B cell (primary cell): ENCODE measurements around the gene SPAG6. TPM values are rescaled to one million over a fixed set of nuclear protein-coding genes. Genes with fewer than 3 reads are reported as not detected.

Source experiments
- ATAC-seq: fragments of 200-7000 bp; cut with Tn5 transposase; one replicate; pipeline ENCODE4 v1.10.0; 2021; ENCODE audit warnings: low read depth, mild to moderate bottlenecking, moderate number of reproducible peaks, moderate library complexity
- CTCF ChIA-PET: fragments of 350-600 bp; sonication (Branson Sonifier 250); formaldehyde crosslinking; loops from one replicate; lab custom pipeline; 2021; ENCODE audit warnings: antibody characterized with exemption, inconsistent platforms; lab: Charles Lee
- POLR2A ChIA-PET: fragments of 350-600 bp; sonication (Branson Sonifier 250); formaldehyde crosslinking; loops from one replicate; lab custom pipeline; 2021; ENCODE audit warnings: antibody characterized with exemption; lab: Charles Lee
- DNase-seq: peaks from one replicate; pipeline ENCODE4 v3.0.0; 2013
- H2AFZ ChIP-seq: 2 replicates; pipeline ENCODE4 v1.6.1; 2012; ENCODE audit warnings: mild to moderate bottlenecking, low read depth, low read length; ENCODE audit not compliant: insufficient read depth, poor library complexity, severe bottlenecking
- H3K27ac ChIP-seq, 2 donors: 1 replicate in 1 of 2; 2 replicates in 1 of 2; pipeline ENCODE4 v1.5.1; 2012 to 2013; ENCODE audit warnings: low read length in 2 of 2, mild to moderate bottlenecking in 2 of 2, moderate library complexity in 1 of 2
- H3K27me3 ChIP-seq, 4 experiments: fragments of 200-600 bp in 1 of 4; sonication (generic) in 1 of 4; replicated peaks in 1 of 4; 1 replicate in 2 of 4; 2 replicates in 2 of 4; pipeline versions ENCODE4 v1.6.1 to v1.7.0; 2013 to 2016; ENCODE audit warnings: low read length in 3 of 4, mild to moderate bottlenecking in 2 of 4, mixed read lengths in 1 of 4, moderate library complexity in 1 of 4; ENCODE audit not compliant: insufficient read depth in 4 of 4, control insufficient read depth in 3 of 4; ENCODE audit errors: control extremely low read depth in 1 of 4
- H3K36me3 ChIP-seq, 2 experiments: replicated peaks in 1 of 2; 1 replicate in 1 of 2; 2 replicates in 1 of 2; pipeline versions ENCODE4 v1.6.1 to v1.7.1; 2013; ENCODE audit warnings: low read length in 1 of 2; ENCODE audit not compliant: insufficient read depth in 2 of 2, control insufficient read depth in 1 of 2; ENCODE audit errors: control extremely low read depth in 1 of 2, extremely low read depth in 1 of 2
- H3K4me1 ChIP-seq, 2 donors: fragments of 200-600 bp in 1 of 2; sonication (generic) in 1 of 2; 1 replicate in 1 of 2; 2 replicates in 1 of 2; pipeline versions ENCODE4 v1.5.1 to v1.6.1; 2013 to 2017; ENCODE audit warnings: low read length in 2 of 2; ENCODE audit not compliant: control insufficient read depth in 2 of 2, insufficient read depth in 2 of 2
- H3K4me2 ChIP-seq: replicated peaks from 2 replicates; pipeline ENCODE3; 2012; ENCODE audit warnings: mild to moderate bottlenecking, low read depth, low read length; ENCODE audit not compliant: poor library complexity, severe bottlenecking
- H3K4me3 ChIP-seq, 5 experiments: fragments of 200-600 bp in 1 of 5; sonication (generic) in 1 of 5; 1 replicate in 3 of 5; 2 replicates in 2 of 5; pipeline versions ENCODE4 v1.5.1 to v1.7.0; 2011 to 2016; ENCODE audit warnings: low read length in 4 of 5, mild to moderate bottlenecking in 4 of 5, low read depth in 2 of 5, control low read depth in 1 of 5, moderate library complexity in 1 of 5; ENCODE audit not compliant: insufficient read depth in 1 of 5; ENCODE audit errors: control extremely low read depth in 1 of 5, extremely low read depth in 1 of 5
- H3K79me2 ChIP-seq: fragments of 200-600 bp; sonication (generic); one replicate; pipeline ENCODE4 v1.6.0; 2016; ENCODE audit warnings: low read length; ENCODE audit not compliant: control insufficient read depth, insufficient read depth
- H3K9ac ChIP-seq: fragments of 200-600 bp; sonication (generic); 2 replicates; pipeline ENCODE4 v1.6.1; 2017; ENCODE audit warnings: mild to moderate bottlenecking, low read length, moderate library complexity
- H3K9me3 ChIP-seq, 3 donors: one replicate each; pipeline versions ENCODE4 v1.6.1 to v1.7.1; 2013; ENCODE audit warnings: low read length in 2 of 3; ENCODE audit not compliant: control insufficient read depth in 2 of 3, insufficient read depth in 1 of 3; ENCODE audit errors: control extremely low read depth in 1 of 3
- H4K20me1 ChIP-seq: 2 replicates; pipeline ENCODE4 v1.6.0; 2012; ENCODE audit warnings: mild to moderate bottlenecking, low read length; ENCODE audit not compliant: insufficient read depth, control insufficient read depth, poor library complexity, severe bottlenecking
- H3K27ac Mint-ChIP-seq: one replicate; pipeline ENCODE4 v1.8.0; 2021; ENCODE audit warnings: mixed read lengths
- H3K27me3 Mint-ChIP-seq: one replicate; pipeline ENCODE4 v1.8.0; 2021; ENCODE audit warnings: mixed read lengths
- H3K4me1 Mint-ChIP-seq: one replicate; pipeline ENCODE4 v1.8.0; 2021; ENCODE audit warnings: mixed read lengths
- H3K4me3 Mint-ChIP-seq: one replicate; pipeline ENCODE4 v1.8.0; 2021; ENCODE audit warnings: mixed read lengths
- H3K9me3 Mint-ChIP-seq: one replicate; pipeline ENCODE4 v1.8.0; 2022; ENCODE audit warnings: mixed read lengths; ENCODE audit not compliant: insufficient read depth
- CTCF ChIP-seq: fragments of 200-600 bp; IDR thresholded peaks from one replicate; pipeline ENCODE4 v1.8.0; 2022; ENCODE audit warnings: antibody characterized with exemption, mild to moderate bottlenecking
- EZH2 ChIP-seq: IDR thresholded peaks from 2 replicates; pipeline ENCODE4 v1.6.1; 2012; ENCODE audit warnings: borderline replicate concordance, low read depth, mild to moderate bottlenecking, moderate library complexity, low read length; ENCODE audit not compliant: insufficient read depth, poor library complexity, severe bottlenecking
- WGBS: methylation state at CpG from one replicate; pipeline ENCODE4 v1.1.5; 2013; ENCODE audit warnings: missing lambda C conversion rate; ENCODE audit not compliant: insufficient coverage; 5-methylcytosine and 5-hydroxymethylcytosine counted together
- intact Hi-C: fragments of 100-400 bp; cut with micrococcal nuclease; formaldehyde crosslinking; loops from one replicate; pipeline ENCODE4 v1.10.0; 2022
- polyA plus RNA-seq: library from polyadenylated mRNA; depleted of rRNA; stranded (reverse); fragments of >200 nt; gene quantifications from 2 replicates; pipeline ENCODE4 v1.2.3, GENCODE V29; 2012
- total RNA-seq, 2 donors: library from RNA; stranded (reverse); fragments of 120-200 nt in 1 of 2; gene quantifications; 1 replicate in 1 of 2; 2 replicates in 1 of 2; pipeline versions ENCODE4 v1.2.3 to v1.2.4, GENCODE V29; 2013 to 2022

SPAG6 gene
- total and polyA plus RNA-seq, 2 donors (not counting 1 experiment from before 2014, with no cell fraction given), result not detected

- no peak for ATAC-seq
- H3K4me1 Mint-ChIP-seq, result peaks cover 35% of the 10 kb centered on the region
- Histone ChIP-seq H3K79me2 (no peaks in the 10 kb centered on the region), H3K27ac (no peak overlapping the region), H3K9me3 (peaks cover 3 to 33% (median 7%) of the 10 kb centered on the region in 3 donors), H3K4me1 (peaks cover 44 to 52% of the 10 kb centered on the region in 2 donors), H2AFZ (peak overlapping the region; percentile 81), H3K36me3 (peaks cover 4 to 10% of the 10 kb centered on the region in 2 experiments), H4K20me1 (no peaks in the 10 kb centered on the region), H3K9ac (peak overlapping the region; percentile 53), H3K27me3 (peaks cover 6 to 43% (median 33%) of the 10 kb centered on the region in 4 experiments), H3K4me2 (peak overlapping the region; percentile 92), H3K4me3 (peak overlapping the region in 3 of 5 experiments; percentile 5 to 56 (median 38))
- 78% methylated on average over 6 of the region's 16 CpGs for WGBS
- no peak for DNase-seq
- peak overlapping the region; percentile 83 for H3K4me3 Mint-ChIP-seq
- no peaks in the 10 kb centered on the region for H3K9me3 Mint-ChIP-seq
- intact Hi-C loops, result loop anchor here (1.0 to 2.0 kb wide), 2 partner anchors 9 to 103 kb away; no protein-coding TSS in a partner anchor
- no peak for TF ChIP-seq CTCF
- no peak for TF ChIP-seq EZH2
- H3K27me3 Mint-ChIP-seq, result peaks cover 20% of the 10 kb centered on the region
- ChIA-PET CTCF (no interaction called here), POLR2A (interaction anchor here (1.0 to 1.5 kb wide), 3 partner anchors 9 to 12 kb away, joined by 3 to 4 read pairs (median 3); no protein-coding TSS in a partner anchor)
- H3K27ac Mint-ChIP-seq, result peak overlapping the region; percentile 75
Observed at GRCh38 chr10:22333975-22334282, 11.4 kb upstream of the SPAG6 start.

DNA sequence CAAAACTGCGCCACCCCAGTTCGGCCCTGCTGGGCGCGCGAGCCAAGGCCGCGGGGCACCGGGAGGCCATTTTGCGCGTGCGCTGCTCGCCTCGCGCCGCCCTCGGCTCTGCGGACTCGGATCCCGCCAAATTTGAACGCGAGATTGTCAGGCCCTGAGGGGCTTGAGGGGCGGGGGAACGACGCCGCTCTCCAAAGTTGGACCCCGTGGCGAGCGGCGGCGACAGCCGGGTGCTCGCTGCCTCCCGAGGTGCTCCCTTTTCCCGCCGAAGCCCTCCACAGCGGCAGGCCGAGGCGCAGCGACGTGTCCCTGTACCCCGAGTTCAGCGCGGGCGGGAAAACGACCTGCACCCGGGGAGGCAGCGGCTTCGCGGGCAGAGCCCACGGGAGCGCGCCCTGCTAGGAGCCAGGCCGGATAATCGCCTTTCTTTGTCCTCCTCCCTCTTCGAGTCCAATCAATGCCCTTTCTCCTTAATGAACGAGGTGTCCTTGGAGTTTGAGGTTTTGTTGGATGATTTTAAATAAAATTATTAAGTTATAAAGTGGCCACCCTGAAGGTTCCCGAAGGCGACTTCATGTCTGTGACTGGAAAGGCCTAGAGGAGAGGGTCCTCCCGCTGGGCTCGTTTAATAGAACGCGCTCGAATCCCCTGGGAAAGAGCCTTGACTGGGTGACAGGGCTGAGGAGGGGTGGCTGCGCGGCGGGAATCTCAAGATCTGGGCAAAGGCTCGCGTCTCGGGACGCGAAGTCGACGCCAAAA is 10.7 kb upstream of the SPAG6 start:
- Histone ChIP-seq H3K4me3 (peak overlapping the region; percentile 41 to 69 (median 65)), H3K9ac (peak overlapping the region; percentile 66), H3K79me2 (no peaks in the 10 kb centered on the region), H3K4me2 (peak overlapping the region; percentile 92), H3K4me1 (peaks cover 44 to 58% of the 10 kb centered on the region in 2 donors), H3K27ac (peak overlapping the region in 1 of 2 donors; percentile 58), H2AFZ (peak overlapping the region; percentile 81), H4K20me1 (no peaks in the 10 kb centered on the region), H3K9me3 (peaks cover 3 to 33% (median 7%) of the 10 kb centered on the region in 3 donors), H3K36me3 (peaks cover 2 to 3% of the 10 kb centered on the region in 2 experiments), H3K27me3 (peaks cover 8 to 48% (median 39%) of the 10 kb centered on the region in 4 experiments)
- intact Hi-C loops, result loop anchor here (1.0 to 2.0 kb wide), 2 partner anchors 102 to 105 kb away; no protein-coding TSS in a partner anchor
- 37% methylated on average over 63 of the region's 73 CpGs for WGBS
- DNase-seq (peak; percentile 59), ATAC-seq (no peak)
- Mint-ChIP-seq H3K27ac (peak overlapping the region; percentile 96), H3K27me3 (peaks cover 23% of the 10 kb centered on the region), H3K9me3 (no peaks in the 10 kb centered on the region), H3K4me3 (peak overlapping the region; percentile 94), H3K4me1 (peaks cover 35% of the 10 kb centered on the region)
- ChIA-PET CTCF (interaction anchor here (1.0 kb wide), 1 partner anchor 18 kb away, joined by 4 read pairs; the partner anchor contains the start of gene COMMD3), POLR2A (interaction anchor here (0.6 to 1.5 kb wide), 4 partner anchors 10 to 100 kb away, joined by 3 to 5 read pairs (median 4); no protein-coding TSS in a partner anchor)
- TF ChIP-seq EZH2, result no peak
- TF ChIP-seq CTCF, result no peak
